ENCODE data around the gene RGS12.

- TF ChIP-seq, protein P1, sequence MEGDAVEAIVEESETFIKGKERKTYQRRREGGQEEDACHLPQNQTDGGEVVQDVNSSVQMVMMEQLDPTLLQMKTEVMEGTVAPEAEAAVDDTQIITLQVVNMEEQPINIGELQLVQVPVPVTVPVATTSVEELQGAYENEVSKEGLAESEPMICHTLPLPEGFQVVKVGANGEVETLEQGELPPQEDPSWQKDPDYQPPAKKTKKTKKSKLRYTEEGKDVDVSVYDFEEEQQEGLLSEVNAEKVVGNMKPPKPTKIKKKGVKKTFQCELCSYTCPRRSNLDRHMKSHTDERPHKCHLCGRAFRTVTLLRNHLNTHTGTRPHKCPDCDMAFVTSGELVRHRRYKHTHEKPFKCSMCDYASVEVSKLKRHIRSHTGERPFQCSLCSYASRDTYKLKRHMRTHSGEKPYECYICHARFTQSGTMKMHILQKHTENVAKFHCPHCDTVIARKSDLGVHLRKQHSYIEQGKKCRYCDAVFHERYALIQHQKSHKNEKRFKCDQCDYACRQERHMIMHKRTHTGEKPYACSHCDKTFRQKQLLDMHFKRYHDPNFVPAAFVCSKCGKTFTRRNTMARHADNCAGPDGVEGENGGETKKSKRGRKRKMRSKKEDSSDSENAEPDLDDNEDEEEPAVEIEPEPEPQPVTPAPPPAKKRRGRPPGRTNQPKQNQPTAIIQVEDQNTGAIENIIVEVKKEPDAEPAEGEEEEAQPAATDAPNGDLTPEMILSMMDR (conservative IDR thresholded peaks at IDR 0.05): no peak
- TF ChIP-seq ZFX (IDR thresholded peaks at IDR 0.05): no peak
Measured at GRCh38 chr4:3268395-3269104, 24.3 kb upstream of the RGS12 start.

Data from C4-2B (cell line).